ENCODE measurements around the gene OARD1.

DNA sequence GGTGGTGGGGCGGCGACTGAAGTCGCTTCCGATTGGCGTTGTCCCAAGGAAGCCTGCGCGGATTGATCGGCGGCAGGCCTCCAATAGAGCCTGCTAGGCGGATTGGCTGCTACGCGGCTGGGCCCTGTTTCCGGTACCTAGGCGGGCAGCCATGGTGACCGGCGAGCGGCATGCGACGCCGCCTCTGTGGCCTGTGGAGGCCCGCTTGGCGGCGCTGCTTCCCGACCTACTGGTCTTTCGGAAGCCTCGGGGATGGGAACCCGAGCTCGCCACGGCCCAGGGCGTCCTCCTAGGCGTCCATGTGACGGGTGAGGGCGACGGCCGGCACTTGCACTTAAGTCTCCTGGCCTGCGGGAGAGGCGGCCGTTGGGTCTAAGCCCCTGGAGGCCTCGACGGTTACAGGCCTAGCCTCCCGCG lies 28.7 kb upstream of the OARD1 start:
- TF ChIP-seq EZH2phosphoT487 (IDR thresholded peaks at IDR 0.05; ENCODE audit: insufficient read depth, low read depth) (no peak), EZH2 (IDR thresholded peaks at IDR 0.05; ENCODE audit: insufficient read depth, poor library complexity, severe bottlenecking) (no peak)

All from GM23248 (cell line).